Measurements from ENCODE around the gene ANXA4.

GRCh38 chr2:69740502-69740951, 1.4 kb upstream of the ANXA4 start:
- TF ChIP-seq, protein P1, sequence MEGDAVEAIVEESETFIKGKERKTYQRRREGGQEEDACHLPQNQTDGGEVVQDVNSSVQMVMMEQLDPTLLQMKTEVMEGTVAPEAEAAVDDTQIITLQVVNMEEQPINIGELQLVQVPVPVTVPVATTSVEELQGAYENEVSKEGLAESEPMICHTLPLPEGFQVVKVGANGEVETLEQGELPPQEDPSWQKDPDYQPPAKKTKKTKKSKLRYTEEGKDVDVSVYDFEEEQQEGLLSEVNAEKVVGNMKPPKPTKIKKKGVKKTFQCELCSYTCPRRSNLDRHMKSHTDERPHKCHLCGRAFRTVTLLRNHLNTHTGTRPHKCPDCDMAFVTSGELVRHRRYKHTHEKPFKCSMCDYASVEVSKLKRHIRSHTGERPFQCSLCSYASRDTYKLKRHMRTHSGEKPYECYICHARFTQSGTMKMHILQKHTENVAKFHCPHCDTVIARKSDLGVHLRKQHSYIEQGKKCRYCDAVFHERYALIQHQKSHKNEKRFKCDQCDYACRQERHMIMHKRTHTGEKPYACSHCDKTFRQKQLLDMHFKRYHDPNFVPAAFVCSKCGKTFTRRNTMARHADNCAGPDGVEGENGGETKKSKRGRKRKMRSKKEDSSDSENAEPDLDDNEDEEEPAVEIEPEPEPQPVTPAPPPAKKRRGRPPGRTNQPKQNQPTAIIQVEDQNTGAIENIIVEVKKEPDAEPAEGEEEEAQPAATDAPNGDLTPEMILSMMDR (conservative IDR thresholded peaks at IDR 0.05 in 1 of 2, IDR thresholded peaks at IDR 0.05 in 1 of 2; ENCODE audit: extremely low read depth in 1 of 2, insufficient read depth in 1 of 2, low read depth in 1 of 2, low read length in 2 of 2), result no peak
- TF ChIP-seq EZH2 (IDR thresholded peaks at IDR 0.05; ENCODE audit: borderline replicate concordance, low read length), result no peak

Data from mammary epithelial cell (primary cell).